Caco-2 (cell line): Measurements from ENCODE around the gene PDCD4. TPM values are rescaled to one million over a fixed set of nuclear protein-coding genes. Genes with fewer than 3 reads are reported as not detected.
A peak's percentile ranks its signal among the peaks of the same experiment; 100 is the strongest.

Experiments used
- BruUV-seq: library from RNA; stranded (reverse); fragments of 400-500 nt; replicated peaks from 2 replicates; lab custom pipeline; 2021; lab: Mats Ljungman, UMichigan
- CTCF ChIA-PET: fragments of 300-600 bp; sonication (Branson Sonifier 250); formaldehyde crosslinking; loops from one replicate; lab custom pipeline; 2022; ENCODE audit warnings: antibody characterized with exemption; lab: Charles Lee
- POLR2A ChIA-PET: fragments of 300-600 bp; sonication (Branson Sonifier 250); formaldehyde crosslinking; loops from one replicate; lab custom pipeline; 2022; ENCODE audit warnings: antibody characterized with exemption; lab: Charles Lee
- DNase-seq, 2 experiments: peaks; one replicate each; pipeline versions ENCODE4 v3.0.0 to v3.0.0-alpha.2; 2020 to 2022
- H3K27me3 ChIP-seq: replicated peaks from 2 replicates; pipeline ENCODE4 v1.6.0; 2011; ENCODE audit warnings: low read length; ENCODE audit not compliant: control insufficient read depth, insufficient read depth
- H3K36me3 ChIP-seq: 2 replicates; pipeline ENCODE4 v1.5.1; 2011; ENCODE audit warnings: low read length; ENCODE audit not compliant: control insufficient read depth, insufficient read depth
- H3K4me1 ChIP-seq: fragments of 250-450 bp; sonication (Bioruptor Pico); 2 replicates; pipeline ENCODE4 v1.5.1; 2020; ENCODE audit warnings: mild to moderate bottlenecking
- H3K4me3 ChIP-seq: 2 replicates; pipeline ENCODE4 v1.5.1; 2011; ENCODE audit warnings: low read depth, mild to moderate bottlenecking, control low read depth, low read length
- H3K9me3 ChIP-seq: fragments of 250-450 bp; sonication (Bioruptor Pico); 2 replicates; pipeline ENCODE4 v1.5.1; 2020; ENCODE audit warnings: mild to moderate bottlenecking, moderate library complexity
- H3K27ac Mint-ChIP-seq: one replicate; pipeline ENCODE4 v1.8.0; 2022; ENCODE audit warnings: mixed read lengths; ENCODE audit not compliant: unreplicated experiment
- H3K27me3 Mint-ChIP-seq: one replicate; pipeline ENCODE4 v1.8.0; 2022; ENCODE audit warnings: mixed read lengths; ENCODE audit not compliant: insufficient read depth, unreplicated experiment
- H3K36me3 Mint-ChIP-seq: one replicate; pipeline ENCODE4 v1.8.0; 2022; ENCODE audit warnings: mild to moderate bottlenecking, mixed read lengths; ENCODE audit not compliant: insufficient read depth, unreplicated experiment
- H3K4me1 Mint-ChIP-seq: one replicate; pipeline ENCODE4 v1.8.0; 2022; ENCODE audit warnings: low read depth, mixed read lengths; ENCODE audit not compliant: unreplicated experiment
- H3K4me3 Mint-ChIP-seq: one replicate; pipeline ENCODE4 v1.8.0; 2022; ENCODE audit warnings: mild to moderate bottlenecking, moderate library complexity, mixed read lengths; ENCODE audit not compliant: unreplicated experiment
- H3K9me3 Mint-ChIP-seq: one replicate; pipeline ENCODE4 v1.8.0; 2022; ENCODE audit warnings: mixed read lengths; ENCODE audit not compliant: unreplicated experiment
- intact Hi-C: fragments of 100-400 bp; cut with micrococcal nuclease; formaldehyde crosslinking; loops from one replicate; pipeline ENCODE4 v1.10.0; 2022; ENCODE audit not compliant: unreplicated experiment
- total RNA-seq: library from RNA; stranded (reverse); gene quantifications from 2 replicates; pipeline ENCODE4 v1.2.3, GENCODE V29; 2022
- TF ChIP-seq, protein P1 (sequence below), 2 experiments: fragments of 200-600 bp in 1 of 2; IDR thresholded peaks; 1 replicate in 1 of 2; 2 replicates in 1 of 2; pipeline versions ENCODE4 v1.5.1 to v1.8.0; 2011 to 2022; ENCODE audit warnings: antibody characterized with exemption in 1 of 2, control low read depth in 1 of 2, inconsistent platforms in 1 of 2, low read depth in 1 of 2, low read length in 1 of 2, mild to moderate bottlenecking in 1 of 2, moderate library complexity in 1 of 2; ENCODE audit not compliant: insufficient read depth in 1 of 2, severe bottlenecking in 1 of 2, unreplicated experiment in 1 of 2

PDCD4 gene
- total RNA-seq, 1 experiment from 2014 or later = 66.1 TPM

DNA sequence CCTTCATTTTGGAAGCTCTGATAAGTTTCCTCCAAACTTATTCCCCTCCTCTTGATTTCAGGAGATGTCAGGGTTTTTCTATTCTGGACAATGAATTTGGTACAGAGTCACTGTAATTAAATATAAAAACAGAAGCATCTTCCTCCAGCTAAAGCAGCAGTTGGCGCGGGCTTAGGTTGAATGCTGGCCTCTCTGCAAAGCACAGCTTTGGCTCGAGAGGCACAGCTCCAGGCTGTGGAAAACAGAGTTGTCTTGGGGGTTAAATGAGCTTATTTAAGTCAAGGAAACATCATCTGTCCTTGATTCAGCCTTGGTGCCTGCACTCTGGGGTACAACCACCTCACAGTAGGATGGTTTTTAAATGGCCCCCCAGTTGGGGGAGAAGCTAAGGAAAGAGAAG is 35.0 kb upstream of the PDCD4 start:
- Histone ChIP-seq H3K4me3 (no peak overlapping the region), H3K36me3 (no peaks in the 10 kb centered on the region), H3K9me3 (no peaks in the 10 kb centered on the region), H3K4me1 (no peaks in the 10 kb centered on the region), H3K27me3 (no peaks in the 10 kb centered on the region)
- H3K4me1 Mint-ChIP-seq = no peaks in the 10 kb centered on the region
- no TSS peak for BruUV-seq
- ChIA-PET POLR2A (interaction anchor here (1.3 kb wide), 1 partner anchor 35 kb away, joined by 3 read pairs; no protein-coding TSS in a partner anchor), CTCF (no interaction called here)
- intact Hi-C loops = no loop called here
- TF ChIP-seq, protein P1, sequence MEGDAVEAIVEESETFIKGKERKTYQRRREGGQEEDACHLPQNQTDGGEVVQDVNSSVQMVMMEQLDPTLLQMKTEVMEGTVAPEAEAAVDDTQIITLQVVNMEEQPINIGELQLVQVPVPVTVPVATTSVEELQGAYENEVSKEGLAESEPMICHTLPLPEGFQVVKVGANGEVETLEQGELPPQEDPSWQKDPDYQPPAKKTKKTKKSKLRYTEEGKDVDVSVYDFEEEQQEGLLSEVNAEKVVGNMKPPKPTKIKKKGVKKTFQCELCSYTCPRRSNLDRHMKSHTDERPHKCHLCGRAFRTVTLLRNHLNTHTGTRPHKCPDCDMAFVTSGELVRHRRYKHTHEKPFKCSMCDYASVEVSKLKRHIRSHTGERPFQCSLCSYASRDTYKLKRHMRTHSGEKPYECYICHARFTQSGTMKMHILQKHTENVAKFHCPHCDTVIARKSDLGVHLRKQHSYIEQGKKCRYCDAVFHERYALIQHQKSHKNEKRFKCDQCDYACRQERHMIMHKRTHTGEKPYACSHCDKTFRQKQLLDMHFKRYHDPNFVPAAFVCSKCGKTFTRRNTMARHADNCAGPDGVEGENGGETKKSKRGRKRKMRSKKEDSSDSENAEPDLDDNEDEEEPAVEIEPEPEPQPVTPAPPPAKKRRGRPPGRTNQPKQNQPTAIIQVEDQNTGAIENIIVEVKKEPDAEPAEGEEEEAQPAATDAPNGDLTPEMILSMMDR (IDR thresholded peaks at IDR 0.05; ENCODE audit: insufficient read depth in 1 of 2, low read depth in 1 of 2, low read length in 1 of 2, severe bottlenecking in 1 of 2, unreplicated experiment in 1 of 2) = no peak
- H3K27me3 Mint-ChIP-seq = no peaks in the 10 kb centered on the region
- DNase-seq = peak in 1 of 2 experiments; percentile 1
- no peak overlapping the region for H3K27ac Mint-ChIP-seq
- H3K36me3 Mint-ChIP-seq = no peaks in the 10 kb centered on the region
- H3K9me3 Mint-ChIP-seq = no peaks in the 10 kb centered on the region
- no peak overlapping the region for H3K4me3 Mint-ChIP-seq

DNA sequence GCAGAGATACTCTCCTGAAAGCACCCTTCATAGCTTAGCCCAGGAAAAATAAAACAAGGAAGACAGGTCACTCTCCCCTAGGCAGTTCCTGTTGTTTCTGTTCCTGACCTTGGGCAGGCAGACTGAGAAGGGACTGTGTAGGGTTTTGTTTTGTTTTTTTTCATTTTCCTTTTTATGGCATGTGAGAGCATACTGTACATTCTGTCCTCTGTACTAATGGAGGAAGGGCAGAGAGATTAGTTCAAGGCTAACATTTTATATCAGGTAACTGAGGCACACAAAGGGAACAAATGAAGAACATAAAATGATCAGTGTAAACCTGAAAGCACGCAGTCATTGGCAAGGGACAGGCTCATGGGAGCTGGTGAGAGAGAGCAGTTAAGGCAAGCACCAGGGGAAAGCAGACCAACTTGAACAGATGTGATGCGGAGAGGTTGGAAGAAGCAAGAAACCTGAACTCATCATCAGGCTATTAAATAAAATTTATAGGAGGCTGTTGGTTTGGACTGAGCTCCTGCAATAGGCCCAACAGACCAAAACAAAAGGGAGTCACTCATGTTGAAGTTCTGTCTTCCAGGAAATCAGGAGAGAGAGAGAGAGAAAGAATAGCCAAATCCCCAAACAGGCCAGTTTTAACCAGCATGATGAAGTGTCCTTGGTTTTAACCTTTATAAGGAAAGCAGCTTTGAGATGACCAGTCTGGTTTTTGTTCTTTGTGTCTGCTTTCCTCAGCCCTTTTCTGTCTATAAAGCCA is 34.1 kb upstream of the PDCD4 start:
- no peaks in the 10 kb centered on the region for H3K36me3 ChIP-seq
- POLR2A ChIA-PET = interaction anchor here (1.3 kb wide), 1 partner anchor 34 kb away, joined by 3 read pairs; no protein-coding TSS in a partner anchor
- Mint-ChIP-seq H3K9me3 (no peaks in the 10 kb centered on the region), H3K4me3 (no peak overlapping the region), H3K27me3 (no peaks in the 10 kb centered on the region), H3K27ac (no peak overlapping the region), H3K4me1 (no peaks in the 10 kb centered on the region), H3K36me3 (no peaks in the 10 kb centered on the region)
- CTCF ChIA-PET = interaction anchor here (0.6 kb wide), 1 partner anchor 74 kb away, joined by 3 read pairs; no protein-coding TSS in a partner anchor
- H3K4me3 ChIP-seq = no peak overlapping the region
- BruUV-seq = no TSS peak
- H3K4me1 ChIP-seq = no peaks in the 10 kb centered on the region
- no peaks in the 10 kb centered on the region for H3K9me3 ChIP-seq
- DNase-seq = peak in 1 of 2 experiments; percentile 5
- TF ChIP-seq, protein P1 (IDR thresholded peaks at IDR 0.05; ENCODE audit: insufficient read depth in 1 of 2, low read depth in 1 of 2, low read length in 1 of 2, severe bottlenecking in 1 of 2, unreplicated experiment in 1 of 2) = no peak
- H3K27me3 ChIP-seq = no peaks in the 10 kb centered on the region
- intact Hi-C loops = no loop called here

DNA sequence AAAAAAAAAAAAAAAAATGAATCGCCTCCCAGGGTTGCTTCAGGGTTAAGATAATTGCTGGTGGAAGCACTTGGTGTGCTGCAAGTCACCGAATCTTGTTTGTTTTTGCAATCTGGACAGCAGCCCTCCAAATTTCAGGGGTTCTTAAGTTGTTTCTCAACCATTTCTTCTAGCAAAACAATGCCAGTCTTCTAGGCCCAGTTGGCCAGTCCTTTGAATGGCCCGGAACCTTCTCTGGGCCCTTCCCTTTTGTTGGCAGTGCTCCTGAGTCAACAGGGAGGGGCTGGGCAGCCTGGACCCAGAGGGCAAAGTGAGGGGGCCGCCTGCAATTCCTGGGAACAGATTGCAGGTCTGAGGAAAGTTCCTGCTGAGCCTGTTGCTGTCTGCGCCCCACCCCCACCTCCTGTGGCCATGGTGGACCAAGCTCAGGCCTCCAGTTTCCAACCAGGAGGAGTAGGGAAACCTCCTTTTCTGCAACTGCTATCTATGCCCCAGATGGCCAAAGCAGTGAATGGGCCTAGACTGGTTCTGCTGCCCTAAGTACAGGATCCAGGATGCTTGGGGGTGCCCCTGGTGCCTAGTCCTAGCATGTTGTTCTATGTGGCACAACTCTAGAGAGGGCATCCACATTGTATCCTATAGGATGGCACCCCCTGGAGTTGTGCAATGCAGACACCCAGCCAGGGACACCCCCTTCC is 31.4 kb upstream of the PDCD4 start:
- peak overlapping the region; percentile 60 for H3K27ac Mint-ChIP-seq
- H3K4me3 ChIP-seq = no peak overlapping the region
- TF ChIP-seq, protein P1 (IDR thresholded peaks at IDR 0.05; ENCODE audit: insufficient read depth in 1 of 2, low read depth in 1 of 2, low read length in 1 of 2, severe bottlenecking in 1 of 2, unreplicated experiment in 1 of 2) = no peak
- CTCF ChIA-PET = no interaction called here
- POLR2A ChIA-PET = no interaction called here
- intact Hi-C loops = no loop called here
- peaks cover 17% of the 10 kb centered on the region for H3K4me1 Mint-ChIP-seq
- no peak overlapping the region for H3K4me3 Mint-ChIP-seq
- peaks cover 4% of the 10 kb centered on the region for H3K4me1 ChIP-seq
- no TSS peak for BruUV-seq
- H3K27me3 Mint-ChIP-seq = no peaks in the 10 kb centered on the region
- H3K36me3 Mint-ChIP-seq = no peaks in the 10 kb centered on the region
- H3K27me3 ChIP-seq = no peaks in the 10 kb centered on the region
- H3K9me3 Mint-ChIP-seq = no peaks in the 10 kb centered on the region
- peak in 1 of 2 experiments; percentile 36 for DNase-seq
- H3K36me3 ChIP-seq = no peaks in the 10 kb centered on the region
- no peaks in the 10 kb centered on the region for H3K9me3 ChIP-seq
